PFSK-1 (cell line): ENCODE data around the gene STAP2. TPM values are rescaled to one million over a fixed set of nuclear protein-coding genes. Genes with fewer than 3 reads are reported as not detected.

Source experiments
- FOXP2 ChIP-seq: optimal IDR thresholded peaks from 2 replicates; pipeline ENCODE3; 2011; ENCODE audit warnings: borderline replicate concordance, control low read depth, inconsistent platforms; ENCODE audit not compliant: insufficient read depth; ENCODE audit errors: extremely low read length, extremely low read depth
- POLR2AphosphoS5 ChIP-seq: IDR thresholded peaks from 2 replicates; pipeline ENCODE4 v1.6.1; 2012; ENCODE audit warnings: low read depth, mild to moderate bottlenecking, control low read depth, low read length, moderate library complexity
- REST ChIP-seq, 2 experiments: IDR thresholded peaks; 2 replicates each; pipeline versions ENCODE4 v1.6.1 to v1.8.0; 2011 to 2012; ENCODE audit warnings: low read depth in 2 of 2, low read length in 2 of 2, control low read depth in 1 of 2, inconsistent platforms in 1 of 2, mild to moderate bottlenecking in 1 of 2, moderate library complexity in 1 of 2; ENCODE audit not compliant: insufficient read depth in 1 of 2
- SIN3A ChIP-seq: IDR thresholded peaks from 2 replicates; pipeline ENCODE4 v1.6.1; 2012; ENCODE audit warnings: mild to moderate bottlenecking, low read length, moderate library complexity, borderline replicate concordance; ENCODE audit not compliant: insufficient read depth
- TAF1 ChIP-seq: IDR thresholded peaks from 2 replicates; pipeline ENCODE4 v1.6.1; 2012; ENCODE audit warnings: low read length, control low read depth, borderline replicate concordance; ENCODE audit not compliant: insufficient read depth
- polyA plus RNA-seq: library from polyadenylated mRNA; unstranded; fragments of >200 nt; gene quantifications from one replicate; pipeline ENCODE4 v1.2.1, GENCODE V29; 2012; ENCODE audit warnings: low read depth, missing spikeins; ENCODE audit not compliant: insufficient read length

STAP2 gene
- 42.2 TPM for polyA plus RNA-seq

- no peak for TF ChIP-seq SIN3A
- no peak for TF ChIP-seq TAF1
- no peak for TF ChIP-seq FOXP2
- no peak for TF ChIP-seq REST (IDR thresholded peaks at IDR 0.05; ENCODE audit: insufficient read depth in 1 of 2, low read depth in 2 of 2, low read length in 2 of 2)
- no peak for TF ChIP-seq POLR2AphosphoS5
These were observed at the start of gene STAP2 for GRCh38 chr19:4338441-4339355. Gene STAP2 (minus strand): TSS chr19:4338827. CDS start chr19:4338753, 74 bp downstream.

DNA sequence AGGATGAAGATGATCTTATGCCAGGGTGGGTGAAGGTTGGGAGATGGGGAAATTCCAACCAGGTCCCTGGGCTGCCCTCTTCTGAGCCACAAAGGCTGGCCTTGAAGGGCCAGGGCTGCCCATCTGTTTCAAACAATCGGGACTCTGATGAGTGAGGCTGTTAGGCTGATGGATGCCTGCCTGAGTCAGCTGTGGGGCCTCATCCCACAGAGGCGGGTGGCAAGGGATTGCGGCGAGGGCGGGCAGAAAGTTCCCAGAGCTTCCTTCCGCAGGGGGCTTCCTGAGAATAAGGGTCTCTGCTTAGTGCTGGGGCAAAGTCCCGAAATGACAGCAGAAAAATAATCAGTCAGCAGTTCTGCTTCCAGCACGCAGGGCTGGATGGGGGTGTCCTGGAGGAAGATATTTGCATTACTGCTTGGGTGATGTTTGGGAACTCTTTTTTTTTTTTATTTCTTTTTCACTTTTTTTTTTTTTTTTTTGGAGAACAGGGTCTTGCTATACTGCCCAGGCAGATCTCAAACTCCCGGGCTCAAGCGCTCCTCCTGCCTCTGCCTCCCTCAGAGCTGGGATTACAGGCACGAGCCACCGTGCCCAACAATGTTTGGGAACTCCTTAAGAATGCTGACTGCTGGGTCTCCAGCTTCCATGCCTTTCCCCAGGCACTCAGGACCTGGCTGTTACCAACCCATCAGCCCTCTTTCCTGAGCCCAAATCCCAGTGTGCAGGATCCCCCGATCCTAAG, 47.6 kb upstream of the STAP2 start:
- no peak for TF ChIP-seq TAF1
- no peak for TF ChIP-seq POLR2AphosphoS5
- TF ChIP-seq FOXP2 = no peak
- TF ChIP-seq SIN3A = no peak
- TF ChIP-seq REST (IDR thresholded peaks at IDR 0.05; ENCODE audit: insufficient read depth in 1 of 2, low read depth in 2 of 2, low read length in 2 of 2) = no peak

GRCh38 chr19:4385291-4386040, 46.8 kb upstream of the STAP2 start:
- no peak for TF ChIP-seq TAF1
- TF ChIP-seq FOXP2 = no peak
- no peak for TF ChIP-seq POLR2AphosphoS5
- no peak for TF ChIP-seq REST (IDR thresholded peaks at IDR 0.05; ENCODE audit: insufficient read depth in 1 of 2, low read depth in 2 of 2, low read length in 2 of 2)
- TF ChIP-seq SIN3A = no peak

GRCh38 chr19:4380254-4380727, 41.7 kb upstream of the STAP2 start:
- TF ChIP-seq SIN3A = no peak
- no peak for TF ChIP-seq POLR2AphosphoS5
- TF ChIP-seq REST (IDR thresholded peaks at IDR 0.05; ENCODE audit: insufficient read depth in 1 of 2, low read depth in 2 of 2, low read length in 2 of 2) = no peak
- TF ChIP-seq TAF1 = no peak
- TF ChIP-seq FOXP2 = no peak
